IPS DF 4.7 (cell line): ENCODE measurements around the gene MMP1.
A peak's percentile ranks its signal among the peaks of the same experiment; 100 is the strongest.

Source experiments
- DNase-seq: peaks from one replicate; pipeline ENCODE4 v3.0.0-alpha.2; 2013; ENCODE audit warnings: low spot score; ENCODE audit errors: extremely low read depth

MMP1 gene

GRCh38 chr11:102807921-102808320 lies 10.0 kb upstream of the MMP1 start:
- no peak for DNase-seq

- DNase-seq = no peak
Measured at GRCh38 chr11:102806296-102806695, 8.3 kb upstream of the MMP1 start.

DNA sequence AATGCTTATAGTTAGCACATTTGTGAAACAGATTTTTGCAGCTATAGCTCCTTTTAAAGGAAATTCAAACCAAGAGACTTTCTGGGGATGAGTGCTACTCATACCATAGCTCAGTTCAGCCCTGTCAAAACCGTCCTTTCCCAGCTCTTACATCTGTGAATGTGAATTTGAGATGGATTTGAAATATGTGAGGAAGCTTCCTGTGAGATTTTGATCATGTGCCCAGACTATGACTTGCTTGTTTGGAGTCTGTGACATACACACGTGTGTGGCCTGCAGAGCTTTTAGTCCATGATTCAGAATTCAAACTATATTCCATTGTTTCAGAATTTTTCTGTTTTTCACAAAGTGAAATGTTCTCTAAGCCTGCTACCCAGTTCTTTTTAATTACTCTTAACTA lies 4.4 kb upstream of the MMP1 start:
- DNase-seq = no peak

- no peak for DNase-seq
Measured at GRCh38 chr11:102800767-102801166, 2.8 kb upstream of the MMP1 start.

GRCh38 chr11:102799681-102800340 lies 1.9 kb upstream of the MMP1 start:
- DNase-seq = no peak

GRCh38 chr11:102794382-102794781 lies 3.6 kb downstream of the MMP1 start:
- DNase-seq = no peak

DNA sequence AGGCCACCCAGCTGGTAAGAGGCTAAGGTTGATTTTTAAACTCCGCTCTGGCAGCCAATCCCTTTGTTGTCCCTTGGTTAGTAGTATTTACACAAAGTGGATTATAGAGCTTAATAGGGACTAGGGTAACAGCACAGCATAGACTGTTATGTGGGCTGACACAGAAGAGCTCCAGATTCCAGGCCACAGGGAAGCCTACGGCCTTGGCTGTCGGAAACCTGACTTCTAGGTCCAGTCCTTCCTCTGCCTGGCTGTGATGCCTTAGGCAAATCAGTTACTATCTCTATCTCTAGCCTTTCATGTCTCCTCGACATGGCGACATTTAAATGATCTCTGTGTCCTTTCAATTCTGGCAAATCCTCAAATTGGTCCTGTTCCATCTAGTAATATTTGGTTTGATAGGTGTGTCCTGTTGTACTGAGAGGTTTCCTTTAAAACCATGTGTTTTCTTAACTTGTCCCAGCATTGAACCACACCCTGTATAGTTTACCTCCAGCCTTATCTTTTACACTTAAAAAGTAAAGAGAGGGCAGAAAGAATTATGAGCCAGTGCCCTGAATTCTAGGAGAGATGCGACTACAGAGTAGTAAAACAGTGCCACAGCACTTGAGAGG lies 4.2 kb downstream of the MMP1 start:
- DNase-seq = no peak

DNA sequence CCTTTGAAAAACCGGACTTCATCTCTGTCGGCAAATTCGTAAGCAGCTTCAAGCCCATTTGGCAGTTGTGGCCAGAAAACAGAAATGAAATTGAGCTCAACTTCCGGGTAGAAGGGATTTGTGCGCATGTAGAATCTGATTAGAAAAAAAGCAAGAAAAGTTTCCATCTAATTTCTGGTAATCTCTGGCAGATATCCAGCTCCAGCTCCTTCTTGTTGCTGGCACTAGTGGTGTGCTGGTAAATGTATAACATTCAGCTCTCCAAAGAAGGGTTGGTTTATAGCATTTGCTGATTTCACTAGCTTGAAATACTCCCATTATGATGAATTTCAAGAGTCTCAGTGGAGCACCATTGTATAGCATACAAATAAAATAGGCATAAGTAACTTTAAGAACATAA lies 5.4 kb downstream of the MMP1 start:
- no peak for DNase-seq

GRCh38 chr11:102791271-102792036 lies 6.5 kb downstream of the MMP1 start:
- DNase-seq = no peak

GRCh38 chr11:102788334-102788995 lies 9.5 kb downstream of the MMP1 start:
- no peak for DNase-seq

- no peak for DNase-seq
Measured at GRCh38 chr11:102784380-102784779, 13.6 kb downstream of the MMP1 start.

- no peak for DNase-seq
Measured at GRCh38 chr11:102783720-102784119, 14.2 kb downstream of the MMP1 start.

GRCh38 chr11:102783016-102783415 lies 14.9 kb downstream of the MMP1 start:
- no peak for DNase-seq

DNA sequence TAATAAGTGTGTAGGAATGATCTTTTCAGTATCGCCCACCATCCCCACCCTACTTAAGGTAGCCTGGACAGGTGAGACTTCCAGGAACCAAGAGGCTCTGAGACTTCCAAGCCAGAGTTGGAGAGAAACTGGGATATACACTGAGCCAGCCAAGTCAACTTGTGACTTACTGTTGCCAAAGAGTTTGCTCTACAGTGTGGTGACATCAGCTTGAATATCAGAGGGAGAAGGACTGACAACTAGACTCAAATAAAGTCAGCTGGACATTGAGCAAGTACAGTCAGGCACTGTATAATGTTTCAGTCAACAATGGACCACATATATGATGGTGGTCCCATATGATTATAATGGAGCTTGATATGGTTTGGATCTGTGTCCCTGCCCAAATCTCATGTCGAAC lies 16.3 kb downstream of the MMP1 start:
- DNase-seq = no peak

- peak; percentile 38 for DNase-seq
Measured at GRCh38 chr11:102780491-102780918, 17.5 kb downstream of the MMP1 start, which contains the start of gene MMP10. Gene MMP10, minus strand, starts transcription at chr11:102780628. Its CDS starts 37 bp downstream, at chr11:102780591.

- DNase-seq = no peak
Measured at GRCh38 chr11:102776454-102776853, 21.5 kb downstream of the MMP1 start.

- no peak for DNase-seq
Measured at GRCh38 chr11:102773386-102773785, 24.6 kb downstream of the MMP1 start.

DNA sequence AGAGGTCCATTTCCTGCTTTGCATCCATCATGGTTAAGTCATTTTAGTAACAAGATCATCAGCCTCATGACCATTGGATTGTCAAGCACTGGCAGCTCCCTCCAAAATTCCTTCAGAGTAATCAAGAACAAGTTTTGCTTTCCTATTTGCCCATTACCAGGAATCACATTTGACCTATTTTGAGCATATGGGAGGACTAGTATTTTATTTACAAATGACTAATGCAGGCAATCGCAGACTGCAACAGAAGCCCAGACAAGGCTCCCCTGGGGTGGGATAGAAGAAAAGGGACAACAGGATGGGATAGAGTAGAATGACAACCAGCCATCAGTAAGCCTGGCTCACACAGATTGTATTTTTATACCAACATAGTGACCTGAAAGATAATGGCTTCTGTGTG lies 26.6 kb downstream of the MMP1 start:
- DNase-seq = no peak

- DNase-seq = no peak
Measured at GRCh38 chr11:102770191-102770590, 27.8 kb downstream of the MMP1 start.

- no peak for DNase-seq
Measured at GRCh38 chr11:102767800-102768199, 30.2 kb downstream of the MMP1 start.

DNA sequence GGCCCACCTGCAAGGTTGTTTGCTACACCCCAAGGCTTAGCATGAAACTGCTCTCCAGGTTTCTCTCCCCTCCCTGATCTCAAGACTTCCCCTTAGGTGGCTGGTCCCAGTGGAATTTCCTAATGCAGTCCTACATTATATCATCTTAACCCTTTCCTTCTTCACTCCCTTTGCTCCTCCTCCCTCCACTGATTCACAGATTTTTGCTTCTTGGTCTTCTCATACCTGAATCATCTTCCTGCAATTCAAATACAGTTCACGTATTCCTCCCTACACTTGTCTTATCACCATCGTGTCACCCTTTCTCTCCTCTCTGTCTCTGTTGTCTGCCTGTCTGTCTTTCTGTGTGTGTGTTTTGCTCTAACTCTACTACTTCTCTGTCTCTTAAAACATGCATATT lies 34.5 kb downstream of the MMP1 start:
- no peak for DNase-seq

- DNase-seq = no peak
Measured at GRCh38 chr11:102762361-102762767, 35.6 kb downstream of the MMP1 start.
